Large intestine (tissue), 3 donors: ENCODE data around the gene PSMA1. TPM values are rescaled to one million over a fixed set of nuclear protein-coding genes. Genes with fewer than 3 reads are reported as not detected.

Experiments used
- DNase-seq, 2 donors: peaks; one replicate each; pipeline versions ENCODE4 v3.0.0 to v3.0.0-alpha.2; 2013
- H3K27ac ChIP-seq: one replicate; pipeline ENCODE4 v1.5.1; 2013; ENCODE audit warnings: low read length
- H3K27me3 ChIP-seq: 2 replicates; pipeline ENCODE4 v1.6.1; 2013; ENCODE audit warnings: low read length; ENCODE audit not compliant: control insufficient read depth, insufficient read depth
- H3K36me3 ChIP-seq: 2 replicates; pipeline ENCODE4 v1.6.1; 2013; ENCODE audit warnings: low read length; ENCODE audit not compliant: control insufficient read depth, insufficient read depth
- H3K4me1 ChIP-seq: one replicate; pipeline ENCODE4 v1.6.1; 2013; ENCODE audit warnings: low read length; ENCODE audit not compliant: control insufficient read depth, insufficient read depth
- H3K4me3 ChIP-seq: one replicate; pipeline ENCODE4 v1.5.1; 2013; ENCODE audit warnings: low read length
- H3K9me3 ChIP-seq: one replicate; pipeline ENCODE4 v1.6.1; 2013; ENCODE audit warnings: mild to moderate bottlenecking, low read depth, low read length, moderate library complexity; ENCODE audit not compliant: control insufficient read depth
- WGBS: methylation state at CpG from one replicate; pipeline ENCODE4 v1.1.5; 2013; ENCODE audit warnings: low lambda C conversion rate; ENCODE audit not compliant: insufficient coverage; 5-methylcytosine and 5-hydroxymethylcytosine counted together
- polyA plus RNA-seq: library from polyadenylated mRNA; unstranded; fragments of 120-200 nt; gene quantifications from one replicate; pipeline ENCODE4 v1.2.1, GENCODE V29; 2013

Gene PSMA1
- polyA plus RNA-seq, 1 donor = 138 TPM

- H3K27me3 ChIP-seq = no peaks in the 10 kb centered on the region
- H3K27ac ChIP-seq = no peak overlapping the region
- no CpG with 5 or more reads among the region's 2 CpGs for WGBS
- H3K9me3 ChIP-seq = no peaks in the 10 kb centered on the region
- DNase-seq = no peak
- no peaks in the 10 kb centered on the region for H3K4me1 ChIP-seq
- no peak overlapping the region for H3K4me3 ChIP-seq
- no peaks in the 10 kb centered on the region for H3K36me3 ChIP-seq
These were observed 31.2 kb upstream of the PSMA1 start for GRCh38 chr11:14551380-14551779.

- WGBS = 86% methylated on average over 1 of the region's 4 CpGs
- Histone ChIP-seq H3K27me3 (no peaks in the 10 kb centered on the region), H3K27ac (no peak overlapping the region), H3K36me3 (no peaks in the 10 kb centered on the region), H3K4me1 (no peaks in the 10 kb centered on the region), H3K9me3 (no peaks in the 10 kb centered on the region), H3K4me3 (no peak overlapping the region)
- no peak for DNase-seq
These were observed 29.7 kb upstream of the PSMA1 start for GRCh38 chr11:14549891-14550290.

DNA sequence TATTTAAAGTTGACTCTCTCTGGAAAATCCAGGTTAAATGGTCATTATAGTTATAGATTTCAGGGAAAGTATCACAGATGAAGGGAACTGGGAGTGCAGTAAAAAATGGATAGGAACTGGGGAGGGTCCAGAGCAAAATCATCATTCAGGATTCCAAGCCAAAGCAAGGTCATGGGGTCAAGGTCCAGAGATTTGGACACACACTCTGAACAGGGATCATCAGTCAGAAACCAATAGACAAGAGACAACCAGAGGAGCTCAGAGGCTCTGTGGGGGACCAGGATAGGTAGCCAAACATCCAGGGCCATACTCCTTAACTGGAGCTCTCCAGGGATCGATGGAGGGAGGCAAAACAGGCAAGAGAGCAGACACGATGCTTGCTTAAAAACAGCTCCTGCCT, 27.3 kb upstream of the PSMA1 start:
- Histone ChIP-seq H3K9me3 (no peaks in the 10 kb centered on the region), H3K4me1 (no peaks in the 10 kb centered on the region), H3K27ac (no peak overlapping the region), H3K4me3 (no peak overlapping the region), H3K36me3 (no peaks in the 10 kb centered on the region), H3K27me3 (no peaks in the 10 kb centered on the region)
- no CpG with 5 or more reads among the region's 2 CpGs for WGBS
- DNase-seq = no peak

GRCh38 chr11:14546672-14547071, 26.5 kb upstream of the PSMA1 start:
- H3K4me1 ChIP-seq = no peaks in the 10 kb centered on the region
- H3K9me3 ChIP-seq = no peaks in the 10 kb centered on the region
- no peaks in the 10 kb centered on the region for H3K27me3 ChIP-seq
- no peak overlapping the region for H3K27ac ChIP-seq
- H3K36me3 ChIP-seq = no peaks in the 10 kb centered on the region
- DNase-seq = no peak
- H3K4me3 ChIP-seq = no peak overlapping the region

DNA sequence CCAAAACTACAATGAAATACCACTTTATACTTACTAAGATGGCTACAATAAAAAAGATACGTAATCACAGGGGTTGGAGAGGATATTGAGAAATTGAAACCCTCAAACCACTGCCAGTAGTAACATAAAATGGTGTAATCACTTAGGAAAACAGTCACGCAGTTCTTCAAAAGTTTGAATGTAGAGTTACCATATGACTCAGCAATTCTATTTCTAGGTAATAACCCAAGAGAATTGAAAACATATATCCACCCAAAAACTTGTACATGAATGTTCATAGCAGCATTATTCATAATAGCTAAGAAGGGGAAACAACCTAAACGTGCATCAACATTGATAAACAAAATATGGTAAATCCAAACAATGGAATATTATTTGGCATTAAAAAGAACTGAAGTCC, 24.4 kb upstream of the PSMA1 start:
- Histone ChIP-seq H3K4me1 (no peaks in the 10 kb centered on the region), H3K4me3 (no peak overlapping the region), H3K9me3 (no peaks in the 10 kb centered on the region), H3K27me3 (no peaks in the 10 kb centered on the region), H3K36me3 (no peaks in the 10 kb centered on the region), H3K27ac (peak overlapping the region; percentile 27)
- 73% methylated on average over 2 of the region's 3 CpGs for WGBS
- DNase-seq = no peak

DNA sequence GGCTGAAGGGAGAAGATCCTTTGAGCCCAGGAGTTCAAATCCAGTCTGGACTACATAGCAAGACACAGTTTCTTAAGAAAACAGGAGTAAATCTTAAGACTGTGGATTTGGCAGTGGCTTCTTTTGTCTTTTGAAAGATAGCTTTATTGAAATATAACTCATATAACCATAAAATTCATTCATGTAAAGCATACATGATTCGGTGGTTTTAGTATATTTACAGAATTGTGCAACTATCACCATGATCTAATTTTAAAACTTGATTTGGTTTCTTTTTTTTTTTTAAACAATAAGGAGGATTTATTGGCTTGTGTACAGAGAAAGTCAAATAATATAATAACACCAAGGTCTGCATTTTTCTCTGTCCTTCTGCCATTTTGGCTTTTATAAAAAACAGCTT, 23.1 kb upstream of the PSMA1 start:
- H3K4me3 ChIP-seq = no peak overlapping the region
- WGBS = 100% methylated on average over 1 of the region's 1 CpG
- no peak overlapping the region for H3K27ac ChIP-seq
- H3K9me3 ChIP-seq = no peaks in the 10 kb centered on the region
- H3K27me3 ChIP-seq = no peaks in the 10 kb centered on the region
- H3K4me1 ChIP-seq = no peaks in the 10 kb centered on the region
- DNase-seq = no peak
- H3K36me3 ChIP-seq = no peaks in the 10 kb centered on the region

DNA sequence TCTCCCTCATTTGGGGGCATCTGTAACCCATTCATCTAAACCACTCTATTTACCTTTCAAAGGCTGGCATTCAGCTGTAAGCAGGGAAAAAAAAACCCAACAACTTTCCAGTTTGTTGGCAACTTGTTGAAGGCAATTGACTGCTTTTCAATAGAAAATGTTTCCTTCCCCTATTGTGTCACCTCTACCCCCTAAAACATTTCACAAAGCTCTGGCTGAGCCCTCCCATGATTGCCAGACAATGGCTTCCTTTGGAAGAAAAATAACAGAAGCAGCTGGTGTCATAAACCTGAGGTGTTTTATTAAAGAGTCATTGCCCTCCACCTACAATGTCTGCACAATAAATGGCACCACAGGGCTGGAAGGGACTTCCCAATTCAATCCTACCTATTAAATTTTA, 22.1 kb upstream of the PSMA1 start:
- H3K36me3 ChIP-seq = no peaks in the 10 kb centered on the region
- H3K4me1 ChIP-seq = no peaks in the 10 kb centered on the region
- no peak for DNase-seq
- no peak overlapping the region for H3K4me3 ChIP-seq
- H3K9me3 ChIP-seq = no peaks in the 10 kb centered on the region
- no peak overlapping the region for H3K27ac ChIP-seq
- H3K27me3 ChIP-seq = no peaks in the 10 kb centered on the region

DNA sequence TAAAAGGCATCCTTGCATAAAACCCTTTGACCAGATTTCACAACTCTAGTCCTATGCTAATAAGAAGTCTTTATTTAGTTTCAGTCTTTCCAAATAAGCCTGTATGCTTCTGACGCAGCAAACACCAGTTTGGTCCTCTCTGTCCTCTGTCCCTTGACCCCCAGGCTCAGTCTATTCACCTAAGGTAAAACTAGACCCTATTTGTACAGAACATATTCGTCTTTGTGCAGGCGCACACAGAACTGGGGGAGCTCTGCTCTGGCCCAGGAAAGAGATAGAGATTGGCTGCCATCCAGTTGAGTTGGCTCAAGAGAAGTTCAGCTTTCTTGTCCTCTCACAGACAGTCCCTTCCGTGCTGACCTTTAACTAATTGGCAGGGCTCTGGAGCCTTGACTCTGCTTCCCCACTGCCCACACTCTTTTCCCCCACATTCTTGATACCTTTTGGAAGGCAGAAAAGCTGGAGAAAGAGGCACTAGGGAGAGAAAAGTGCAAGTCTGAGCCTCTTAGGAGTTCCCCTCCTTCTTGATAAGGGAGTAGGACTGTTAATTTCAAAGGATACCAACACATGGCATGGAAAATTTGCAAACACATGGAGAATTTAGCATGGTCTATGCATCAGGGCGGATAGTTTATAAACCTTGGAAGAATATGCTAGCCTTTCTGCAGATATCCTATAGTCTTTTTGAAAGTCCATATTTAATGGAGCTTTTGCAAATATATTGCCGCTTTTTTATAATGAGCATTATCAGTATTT, 21.2 kb upstream of the PSMA1 start:
- Histone ChIP-seq H3K4me1 (no peaks in the 10 kb centered on the region), H3K4me3 (no peak overlapping the region), H3K9me3 (no peaks in the 10 kb centered on the region), H3K27me3 (no peaks in the 10 kb centered on the region), H3K27ac (no peak overlapping the region), H3K36me3 (no peaks in the 10 kb centered on the region)
- DNase-seq = no peak
- WGBS = 100% methylated on average over 1 of the region's 6 CpGs

- no CpG with 5 or more reads among the region's 4 CpGs for WGBS
These were observed 19.8 kb upstream of the PSMA1 start for GRCh38 chr11:14539982-14540421.

GRCh38 chr11:14538926-14539554, 18.9 kb upstream of the PSMA1 start:
- WGBS = 100% methylated on average over 1 of the region's 3 CpGs
- Histone ChIP-seq H3K4me3 (no peak overlapping the region), H3K36me3 (no peaks in the 10 kb centered on the region), H3K9me3 (no peaks in the 10 kb centered on the region), H3K27ac (no peak overlapping the region), H3K4me1 (no peaks in the 10 kb centered on the region), H3K27me3 (no peaks in the 10 kb centered on the region)
- no peak for DNase-seq

More at GRCh38 chr11:14539982-14540421, 19.8 kb upstream of the PSMA1 start:
- H3K4me3 ChIP-seq = no peak overlapping the region
- no peaks in the 10 kb centered on the region for H3K27me3 ChIP-seq
- H3K9me3 ChIP-seq = no peaks in the 10 kb centered on the region
- H3K4me1 ChIP-seq = no peaks in the 10 kb centered on the region
- no peak overlapping the region for H3K27ac ChIP-seq
- DNase-seq = no peak
- no peaks in the 10 kb centered on the region for H3K36me3 ChIP-seq
